Omental fat pad (tissue), 4 donors: ENCODE measurements around the gene ARRDC1. TPM values are rescaled to one million over a fixed set of nuclear protein-coding genes. Genes with fewer than 3 reads are reported as not detected.
A peak's percentile ranks its signal among the peaks of the same experiment; 100 is the strongest.

Experiments used
- ATAC-seq: fragments of 150-250 bp; one replicate; pipeline ENCODE4 v1.9.1; 2016; ENCODE audit warnings: mild to moderate bottlenecking, moderate library complexity; ENCODE audit not compliant: low FRiP score
- DNase-seq: peaks from one replicate; pipeline ENCODE4 v3.0.0-alpha.2; 2019; ENCODE audit warnings: low spot score
- CTCF ChIP-seq, 3 donors: fragments of 450-650 bp; IDR thresholded peaks; one replicate each; pipeline ENCODE4 v1.5.1; 2016 to 2017; ENCODE audit warnings: antibody characterized with exemption in 3 of 3, mild to moderate bottlenecking in 3 of 3, moderate library complexity in 2 of 3
- total RNA-seq, 4 donors: library from RNA; depleted of rRNA; stranded (reverse); fragments of >200 nt; gene quantifications; one replicate each; pipeline ENCODE4 v1.1.0, GENCODE V29; 2016

ARRDC1 gene
- total RNA-seq, 4 donors from 2014 or later, result 23.4 to 39.2 (median 33.3) TPM

- no peak for TF ChIP-seq CTCF (IDR thresholded peaks at IDR 0.05)
- ATAC-seq (no peak), DNase-seq (no peak)
Observed at GRCh38 chr9:137604345-137605086, 970 bp upstream of the ARRDC1 start.

GRCh38 chr9:137606005-137606621 is 627 bp downstream of the ARRDC1 start:
- TF ChIP-seq CTCF (IDR thresholded peaks at IDR 0.05), result no peak
- ATAC-seq (peak; percentile 4), DNase-seq (no peak)

- ATAC-seq (no peak), DNase-seq (no peak)
- TF ChIP-seq CTCF (IDR thresholded peaks at IDR 0.05), result no peak
Observed at GRCh38 chr9:137606734-137607138, 1.2 kb downstream of the ARRDC1 start.

- TF ChIP-seq CTCF (IDR thresholded peaks at IDR 0.05), result no peak
- DNase-seq, result no peak
- ATAC-seq, result no peak
Observed at GRCh38 chr9:137607141-137607857, 1.8 kb downstream of the ARRDC1 start.

GRCh38 chr9:137610944-137611343 is 5.5 kb downstream of the ARRDC1 start:
- no peak for ATAC-seq
- no peak for DNase-seq
- no peak for TF ChIP-seq CTCF (IDR thresholded peaks at IDR 0.05)

GRCh38 chr9:137611623-137612609 is 6.4 kb downstream of the ARRDC1 start:
- ATAC-seq, result peak; percentile 85
- no peak for DNase-seq
- TF ChIP-seq CTCF (IDR thresholded peaks at IDR 0.05), result no peak
